SIG-M5 treated with dmso at 0.1 percent for 504 hours (cell line): ENCODE measurements around the gene IQCH.

Experiments used
- DNase-seq: peaks from one replicate; lab custom pipeline; 2025; ENCODE audit not compliant: unreplicated experiment; lab: John Stamatoyannopoulos, UW

Gene IQCH

GRCh38 chr15:67386947-67387346 is 132.4 kb downstream of the IQCH start:
- DNase-seq, result no peak

- no peak for DNase-seq
Measured at GRCh38 chr15:67389975-67390374, 135.4 kb downstream of the IQCH start.

- DNase-seq, result no peak
Measured at GRCh38 chr15:67394873-67395639, 140.5 kb downstream of the IQCH start.

GRCh38 chr15:67396114-67396513 is 141.5 kb downstream of the IQCH start:
- DNase-seq, result peak; percentile 5

- DNase-seq, result no peak
Measured at GRCh38 chr15:67397139-67397538, 142.6 kb downstream of the IQCH start.

- no peak for DNase-seq
Measured at GRCh38 chr15:67399925-67400324, 145.3 kb downstream of the IQCH start.

GRCh38 chr15:67400890-67401289 is 146.3 kb downstream of the IQCH start:
- DNase-seq, result no peak

GRCh38 chr15:67401336-67401735 is 146.8 kb downstream of the IQCH start:
- no peak for DNase-seq

GRCh38 chr15:67403428-67404154 is 149.0 kb downstream of the IQCH start:
- no peak for DNase-seq

GRCh38 chr15:67405208-67406191 is 150.9 kb downstream of the IQCH start:
- no peak for DNase-seq

- DNase-seq, result no peak
Measured at GRCh38 chr15:67406257-67406861, 151.8 kb downstream of the IQCH start.

- DNase-seq, result no peak
Measured at GRCh38 chr15:67407786-67408185, 153.2 kb downstream of the IQCH start.

GRCh38 chr15:67409175-67409574 is 154.6 kb downstream of the IQCH start:
- no peak for DNase-seq

GRCh38 chr15:67411486-67411885 is 156.9 kb downstream of the IQCH start:
- no peak for DNase-seq

GRCh38 chr15:67413770-67414390 is 159.3 kb downstream of the IQCH start:
- DNase-seq, result no peak

- DNase-seq, result no peak
Measured at GRCh38 chr15:67415181-67415580, 160.6 kb downstream of the IQCH start.

GRCh38 chr15:67416891-67417290 is 162.3 kb downstream of the IQCH start:
- DNase-seq, result no peak

GRCh38 chr15:67419705-67420104 is 165.1 kb downstream of the IQCH start:
- DNase-seq, result no peak

- DNase-seq, result no peak
Measured at GRCh38 chr15:67420137-67420536, 165.6 kb downstream of the IQCH start.

GRCh38 chr15:67421105-67421504 is 166.5 kb downstream of the IQCH start:
- no peak for DNase-seq
